Myocyte (in vitro differentiated cells): Measurements from ENCODE around the gene SORCS1. TPM values are rescaled to one million over a fixed set of nuclear protein-coding genes. Genes with fewer than 3 reads are reported as not detected.

Source experiments
- DNase-seq: peaks from one replicate; pipeline ENCODE4 v3.0.0-alpha.2; 2012; ENCODE audit warnings: low read depth
- total RNA-seq: library from RNA; depleted of rRNA; stranded (reverse); fragments of >200 nt; gene quantifications from 2 replicates; pipeline ENCODE4 v1.2.3, GENCODE V29; 2014

SORCS1 gene
- total RNA-seq, 1 donor from 2014 or later: not detected

DNA sequence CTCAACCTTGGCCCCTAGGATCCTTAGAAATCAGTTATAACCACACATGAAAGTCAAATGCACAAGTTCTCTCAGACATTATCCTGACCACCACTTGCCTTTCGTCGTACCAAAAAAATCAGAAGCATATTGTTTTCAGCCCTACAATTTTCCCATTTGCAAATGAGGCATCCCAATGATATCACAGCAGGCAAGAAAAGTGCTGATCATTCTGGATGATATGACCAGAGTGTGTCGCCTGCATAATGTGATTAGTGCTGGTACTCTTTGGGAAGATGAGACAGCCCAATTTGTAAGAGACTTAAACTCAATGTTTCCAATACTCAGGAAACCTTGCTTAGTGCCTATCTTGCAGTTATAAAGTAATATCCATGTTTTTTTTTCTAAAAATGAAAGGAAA is 168.0 kb downstream of the SORCS1 start:
- DNase-seq: no peak

- DNase-seq: no peak
Observed at GRCh38 chr10:106992055-106992454, 172.5 kb downstream of the SORCS1 start.

GRCh38 chr10:106991091-106991490 is 173.4 kb downstream of the SORCS1 start:
- no peak for DNase-seq

- no peak for DNase-seq
Observed at GRCh38 chr10:106987362-106987761, 177.1 kb downstream of the SORCS1 start.

- no peak for DNase-seq
Observed at GRCh38 chr10:106982268-106982667, 182.2 kb downstream of the SORCS1 start.

DNA sequence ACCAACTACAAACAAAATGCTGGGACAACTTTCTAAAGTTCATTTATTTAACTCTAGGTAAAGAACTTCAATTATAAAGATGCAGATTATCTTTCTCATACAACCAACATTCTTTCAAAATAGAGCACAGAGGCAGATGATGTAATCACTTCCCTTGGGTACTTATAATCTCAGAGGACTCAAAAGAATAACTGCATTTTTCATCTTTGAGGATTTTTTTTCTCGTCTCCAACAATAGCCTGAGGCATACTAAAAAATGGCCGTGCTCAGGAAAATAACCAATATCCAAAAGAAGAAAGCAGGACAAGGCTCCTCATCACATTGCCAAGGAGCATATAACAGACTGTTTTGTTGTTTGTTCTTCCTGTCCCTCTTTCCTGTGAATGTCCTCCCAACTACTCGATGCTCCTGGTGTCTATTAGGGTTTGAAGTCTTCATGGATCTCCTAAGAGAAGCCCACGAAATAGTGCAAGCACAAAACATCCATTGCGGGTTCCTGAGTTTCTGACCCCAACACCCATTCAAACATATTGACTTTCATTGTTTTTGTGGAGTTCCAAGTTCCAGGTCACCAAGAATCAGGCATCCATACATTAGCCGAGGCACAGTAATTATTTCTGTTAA is 182.9 kb downstream of the SORCS1 start:
- DNase-seq: no peak

GRCh38 chr10:106980495-106981451 is 183.7 kb downstream of the SORCS1 start:
- DNase-seq: no peak

DNA sequence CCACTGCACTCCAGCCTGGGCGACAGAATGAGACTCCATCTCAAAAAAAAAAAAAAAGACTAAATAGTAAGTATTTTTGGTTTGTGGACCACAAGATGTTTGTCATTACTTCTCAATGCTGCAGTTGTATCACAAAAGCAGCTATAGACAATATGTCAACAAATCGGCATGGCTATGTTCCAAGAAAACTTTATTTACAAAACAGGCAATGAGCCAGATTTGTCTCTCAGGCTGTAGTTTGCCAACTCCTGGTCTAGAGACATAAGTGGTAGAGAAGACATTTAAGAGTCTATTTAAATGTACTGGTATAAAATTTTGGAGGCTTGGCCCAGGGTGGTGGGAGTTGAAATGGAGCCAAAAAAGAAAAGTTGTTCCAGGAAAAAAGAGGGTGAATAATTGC is 185.8 kb downstream of the SORCS1 start:
- no peak for DNase-seq

- DNase-seq: no peak
Observed at GRCh38 chr10:106973716-106974115, 190.8 kb downstream of the SORCS1 start.

DNA sequence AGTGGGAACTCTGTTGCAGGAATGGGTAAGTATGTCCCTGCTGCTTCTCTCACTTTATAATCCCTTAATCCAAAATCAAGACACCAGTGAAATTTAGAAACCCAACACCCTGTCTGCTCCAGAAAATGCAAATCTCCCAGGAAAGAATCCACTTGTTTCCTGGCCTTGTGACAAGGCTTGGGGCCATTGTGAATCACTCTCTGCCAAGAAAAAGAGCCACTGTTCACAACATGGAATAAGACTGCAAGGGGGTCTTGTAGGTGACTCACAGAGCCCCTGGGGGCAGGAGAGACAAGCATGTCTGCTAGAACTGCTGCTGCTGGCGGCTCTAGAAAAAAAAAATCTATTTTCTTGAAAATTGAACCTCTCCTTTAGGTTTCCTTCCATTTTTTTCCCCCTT is 191.2 kb downstream of the SORCS1 start:
- no peak for DNase-seq

GRCh38 chr10:106972381-106972780 is 192.1 kb downstream of the SORCS1 start:
- no peak for DNase-seq

DNA sequence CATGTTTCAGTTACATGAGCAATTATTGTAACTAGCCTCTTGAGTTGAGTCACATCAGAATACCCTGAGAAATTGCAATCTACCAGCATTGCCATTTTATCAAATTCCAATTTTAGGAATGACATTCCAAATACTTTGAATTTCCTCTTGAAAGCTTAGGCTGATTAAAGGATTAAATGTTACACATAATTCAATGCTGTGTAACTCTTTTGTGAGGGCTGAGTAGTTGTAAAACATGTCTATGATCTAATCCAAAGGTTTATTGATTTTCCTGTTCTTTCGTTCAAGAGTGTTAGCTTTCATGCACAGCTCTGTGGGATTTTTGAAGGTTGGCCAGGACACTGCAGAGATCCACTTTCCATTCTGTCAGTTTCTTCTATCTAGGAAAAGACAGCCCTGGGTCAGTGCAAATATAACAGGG is 193.1 kb downstream of the SORCS1 start:
- DNase-seq: no peak

- no peak for DNase-seq
Observed at GRCh38 chr10:106967452-106967851, 197.1 kb downstream of the SORCS1 start.

DNA sequence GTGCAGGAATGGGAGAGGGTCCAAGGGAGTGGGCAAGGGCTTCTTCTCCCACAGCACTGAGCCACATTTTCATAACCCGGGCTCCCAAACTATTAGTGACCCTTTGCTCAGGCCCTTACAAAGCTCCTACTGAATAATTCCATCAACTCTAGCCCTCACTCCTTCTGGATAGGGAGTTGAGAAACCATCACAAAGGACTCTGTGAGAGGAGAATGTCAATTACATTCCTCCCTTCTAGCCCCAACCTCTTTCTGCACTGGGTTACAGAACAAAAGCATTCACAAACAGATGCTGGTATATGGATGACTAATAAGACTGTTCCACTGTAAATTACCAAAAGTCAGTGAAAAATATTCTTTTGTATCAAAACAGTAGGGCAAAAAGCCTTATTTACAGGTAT is 203.7 kb downstream of the SORCS1 start:
- DNase-seq: no peak

GRCh38 chr10:106959521-106959920 is 205.0 kb downstream of the SORCS1 start:
- DNase-seq: no peak

DNA sequence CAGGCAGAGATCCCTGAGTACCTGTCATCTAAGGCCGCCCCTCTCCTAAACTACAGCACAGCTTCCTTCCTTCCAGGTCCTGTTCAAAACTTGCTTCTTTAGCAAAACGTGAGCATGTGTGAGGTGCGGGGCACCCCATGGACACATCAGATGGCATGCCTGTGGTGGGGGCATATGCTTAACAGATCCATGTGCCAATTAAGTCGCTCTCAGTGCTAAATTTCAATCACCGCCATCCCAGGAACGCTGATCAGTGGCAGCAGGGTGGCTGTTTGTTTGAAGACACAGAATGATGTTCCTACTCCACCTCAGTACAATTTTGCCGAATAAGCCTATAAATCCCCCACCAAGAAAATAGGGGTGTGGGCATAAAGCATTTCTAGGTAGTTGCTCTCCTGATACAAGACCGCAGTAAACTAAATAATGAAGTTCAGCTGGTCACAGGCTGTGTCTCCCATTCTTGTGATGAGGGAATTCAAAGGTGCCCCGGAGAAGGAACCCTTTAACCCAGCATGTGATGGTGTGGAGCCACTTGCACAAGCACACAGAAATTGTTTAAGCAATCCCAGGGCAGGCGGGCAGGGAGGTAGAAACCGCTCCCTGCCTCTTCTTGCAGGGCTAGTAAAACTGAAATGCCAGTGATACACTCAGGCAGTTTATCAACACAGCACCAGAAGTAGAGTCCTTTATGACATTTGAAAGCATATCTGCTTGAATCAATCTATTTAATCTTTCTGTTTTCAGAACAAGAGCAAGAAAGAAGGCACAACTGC is 205.7 kb downstream of the SORCS1 start:
- no peak for DNase-seq

DNA sequence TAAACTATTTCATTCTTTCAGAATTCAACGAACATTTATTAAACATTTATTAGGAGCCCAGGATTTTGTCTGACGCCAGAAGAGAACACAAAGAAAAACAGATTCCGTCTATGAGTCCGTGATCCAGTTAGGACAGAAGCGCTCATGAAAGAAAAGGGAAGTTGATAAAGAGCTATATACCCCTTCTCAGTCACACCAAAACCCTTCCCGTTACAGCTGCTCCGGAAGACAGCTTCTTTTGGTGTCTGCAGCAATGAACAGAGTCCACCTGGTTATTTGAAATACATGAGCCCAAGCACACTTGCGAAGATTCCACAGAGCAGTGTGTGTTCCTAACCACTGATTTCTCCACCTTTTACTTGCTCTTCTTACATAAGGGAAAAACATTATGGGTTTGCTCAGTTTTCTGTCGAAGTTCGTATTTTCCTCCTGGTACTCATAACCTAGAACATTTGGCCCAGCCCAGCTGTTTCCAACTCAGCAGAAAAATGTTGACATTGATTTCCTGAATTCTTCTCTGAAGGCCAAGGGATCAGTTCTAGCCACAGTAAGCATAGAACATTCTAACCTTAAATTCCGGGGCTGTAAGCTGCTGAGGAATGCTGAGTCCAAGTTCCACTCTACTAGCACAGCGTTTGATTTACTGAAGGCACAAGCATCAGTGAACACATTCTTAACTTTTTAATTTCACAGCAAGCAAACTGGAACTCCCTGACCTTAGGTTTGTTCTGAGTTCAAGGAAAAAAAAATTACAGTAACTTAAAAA is 206.5 kb downstream of the SORCS1 start:
- DNase-seq: no peak

- no peak for DNase-seq
Observed at GRCh38 chr10:106956216-106956915, 208.1 kb downstream of the SORCS1 start.

DNA sequence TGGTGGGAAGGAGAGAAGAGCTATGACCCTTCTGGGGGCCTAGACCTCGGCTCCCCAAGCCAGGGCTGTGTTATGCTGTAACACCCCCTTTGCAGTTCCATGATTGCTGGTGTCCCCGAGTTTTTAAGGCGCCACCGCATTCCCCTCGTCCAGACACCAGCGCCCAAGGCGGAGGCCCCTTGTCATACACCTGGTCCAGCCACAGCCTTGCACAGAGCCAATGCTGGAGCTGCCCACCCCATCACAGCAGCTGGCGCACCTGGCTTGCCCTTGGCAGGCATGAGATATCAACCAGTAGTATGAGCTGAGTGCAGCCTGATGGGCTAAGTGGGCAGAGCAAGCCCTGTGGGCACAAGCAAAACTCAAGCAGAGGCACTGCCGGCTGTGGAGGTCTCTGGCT is 209.4 kb downstream of the SORCS1 start:
- DNase-seq: no peak

- DNase-seq: no peak
Observed at GRCh38 chr10:106952033-106952432, 212.5 kb downstream of the SORCS1 start.
